Activated T-helper 2 cell treated with anti-CD3 and anti-CD28 coated beads, Interferon-gamma antibody, Interleukin-2, Interleukin-4, amounts not matched to agents 10 μg/mL and 5 μg/mL and 100 μg/mL, durations not matched to agents 14 hours and 24 hours and 36 hours (primary cell): Measurements from ENCODE around the gene LCOR. TPM values are rescaled to one million over a fixed set of nuclear protein-coding genes. Genes with fewer than 3 reads are reported as not detected.

Source experiments
- DNase-seq: peaks from one replicate; pipeline ENCODE4 v3.0.0; 2021; ENCODE audit warnings: low spot score
- H3K27ac Mint-ChIP-seq: one replicate; pipeline ENCODE4 v1.8.0; 2021; ENCODE audit warnings: mixed read lengths
- H3K27me3 Mint-ChIP-seq: one replicate; pipeline ENCODE4 v1.8.0; 2021; ENCODE audit warnings: low read depth, mixed read lengths
- H3K36me3 Mint-ChIP-seq: one replicate; pipeline ENCODE4 v1.8.0; 2021; ENCODE audit warnings: low read depth, mixed read lengths
- H3K4me1 Mint-ChIP-seq: one replicate; pipeline ENCODE4 v1.8.0; 2021; ENCODE audit warnings: low read depth, mixed read lengths
- H3K4me3 Mint-ChIP-seq: one replicate; pipeline ENCODE4 v1.8.0; 2021; ENCODE audit warnings: low read depth, mild to moderate bottlenecking, moderate library complexity, mixed read lengths
- H3K9me3 Mint-ChIP-seq: one replicate; pipeline ENCODE4 v1.8.0; 2021; ENCODE audit warnings: mixed read lengths
- intact Hi-C: fragments of 100-400 bp; cut with micrococcal nuclease; formaldehyde crosslinking; loops from one replicate; pipeline ENCODE4 v1.15.1; 2023
- total RNA-seq: library from RNA; stranded (reverse); gene quantifications from 2 replicates; pipeline ENCODE4 v1.2.3, GENCODE V29; 2022

Gene LCOR
- total RNA-seq, 1 donor from 2014 or later = 27.3 TPM

DNA sequence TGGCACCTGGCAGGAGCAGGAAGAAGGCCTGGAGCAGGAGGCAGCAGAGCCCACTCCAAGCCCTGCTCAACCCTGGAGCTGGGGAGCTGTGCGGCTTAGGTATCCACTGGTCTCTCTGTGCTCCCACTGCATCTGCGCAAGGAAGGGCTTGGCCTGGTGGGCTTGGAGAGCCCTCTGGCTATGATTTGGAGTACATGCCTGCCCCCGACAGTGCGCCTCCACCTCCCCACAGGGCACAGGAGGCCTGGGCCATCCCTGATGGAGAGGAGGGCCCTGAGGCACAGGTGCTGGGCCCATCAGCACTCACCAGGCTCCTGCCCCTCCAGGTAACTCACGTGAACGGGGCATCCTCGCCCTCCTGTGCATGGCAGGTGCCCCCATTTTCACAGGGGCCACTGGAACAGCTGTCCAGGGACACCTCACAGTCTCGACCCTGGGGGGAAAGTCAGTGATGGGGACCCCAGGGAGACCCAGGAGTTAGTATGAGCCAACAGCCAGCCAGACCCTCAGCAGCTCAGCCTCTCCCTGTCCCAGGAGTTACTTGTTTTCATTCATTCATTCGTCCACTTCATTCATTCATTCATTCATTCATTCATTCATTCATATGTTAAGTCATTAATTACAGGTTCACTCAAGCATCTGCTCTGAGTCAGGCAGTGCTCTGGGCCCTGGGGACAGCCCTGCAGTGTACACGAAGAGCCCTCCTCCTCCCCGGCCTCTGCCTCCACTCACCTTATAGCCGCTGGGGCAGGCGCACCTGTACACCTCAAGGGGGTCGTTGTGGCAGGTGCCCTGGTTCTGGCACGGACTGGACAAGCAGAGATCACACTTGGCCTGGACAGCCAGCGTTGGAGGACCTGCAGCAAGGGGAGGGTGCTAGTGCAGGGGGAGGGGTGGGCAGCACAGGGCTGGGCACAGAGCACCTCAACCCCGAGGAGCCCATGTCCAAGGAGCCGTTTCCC is 186.4 kb downstream of the LCOR start:
- peaks cover 23% of the 10 kb centered on the region for H3K4me1 Mint-ChIP-seq
- no peaks in the 10 kb centered on the region for H3K36me3 Mint-ChIP-seq
- no peaks in the 10 kb centered on the region for H3K9me3 Mint-ChIP-seq
- H3K4me3 Mint-ChIP-seq = no peak overlapping the region
- no peaks in the 10 kb centered on the region for H3K27me3 Mint-ChIP-seq
- intact Hi-C loops = no loop called here
- DNase-seq = no peak
- H3K27ac Mint-ChIP-seq = no peak overlapping the region

- Mint-ChIP-seq H3K9me3 (no peaks in the 10 kb centered on the region), H3K36me3 (no peaks in the 10 kb centered on the region), H3K27me3 (no peaks in the 10 kb centered on the region), H3K4me3 (no peak overlapping the region), H3K27ac (no peak overlapping the region), H3K4me1 (peaks cover 25% of the 10 kb centered on the region)
- intact Hi-C loops = no loop called here
- DNase-seq = no peak
Observed at GRCh38 chr10:97019213-97019844, 187.2 kb downstream of the LCOR start.

- intact Hi-C loops = no loop called here
- no peaks in the 10 kb centered on the region for H3K36me3 Mint-ChIP-seq
- H3K27me3 Mint-ChIP-seq = no peaks in the 10 kb centered on the region
- no peak overlapping the region for H3K4me3 Mint-ChIP-seq
- H3K4me1 Mint-ChIP-seq = peaks cover 18% of the 10 kb centered on the region
- no peak for DNase-seq
- no peak overlapping the region for H3K27ac Mint-ChIP-seq
- no peaks in the 10 kb centered on the region for H3K9me3 Mint-ChIP-seq
Observed at GRCh38 chr10:97020452-97021400, 188.6 kb downstream of the LCOR start.

- intact Hi-C loops = no loop called here
- Mint-ChIP-seq H3K27ac (no peak overlapping the region), H3K4me3 (no peak overlapping the region), H3K27me3 (peaks cover 5% of the 10 kb centered on the region), H3K36me3 (no peaks in the 10 kb centered on the region), H3K4me1 (peaks cover 6% of the 10 kb centered on the region), H3K9me3 (no peaks in the 10 kb centered on the region)
- no peak for DNase-seq
Observed at GRCh38 chr10:97022616-97023015, 190.5 kb downstream of the LCOR start.

DNA sequence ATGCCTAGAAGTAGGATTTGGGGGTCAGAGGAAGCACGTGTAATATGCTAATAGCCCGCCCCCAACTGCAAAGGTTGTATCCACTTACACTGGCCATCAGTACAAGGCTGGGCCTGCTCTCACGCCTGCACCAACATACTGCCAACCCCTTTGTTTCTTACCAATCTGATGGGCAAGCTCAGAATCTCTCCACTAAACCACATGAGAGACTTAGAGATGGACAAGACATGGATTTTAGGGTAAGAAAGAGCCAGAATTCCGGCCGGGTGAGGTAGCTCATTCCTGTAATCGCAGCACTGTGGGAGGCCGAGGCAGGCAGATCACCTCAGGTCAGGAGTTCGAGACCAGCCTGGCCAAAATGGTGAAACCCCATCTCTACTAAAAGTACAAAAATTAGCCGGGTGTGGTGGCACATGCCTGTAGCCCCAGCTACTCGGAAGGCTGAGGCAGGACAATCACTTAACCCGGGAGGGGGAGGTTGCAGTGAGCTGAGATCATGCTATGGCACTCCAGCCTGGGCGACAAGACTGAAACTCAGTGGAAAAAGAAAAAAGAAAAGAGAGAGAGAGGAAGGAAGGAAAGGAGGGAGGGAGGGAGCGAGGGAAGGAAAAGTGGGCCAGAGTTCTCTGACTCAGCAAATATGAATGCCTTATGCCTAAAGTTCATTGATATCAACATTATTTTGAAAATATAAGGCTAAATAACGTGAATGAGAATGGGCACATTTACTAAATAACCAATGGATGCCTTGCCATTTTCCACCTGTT is 191.5 kb downstream of the LCOR start:
- Mint-ChIP-seq H3K4me3 (no peak overlapping the region), H3K27me3 (peaks cover 10% of the 10 kb centered on the region), H3K36me3 (no peaks in the 10 kb centered on the region), H3K9me3 (no peaks in the 10 kb centered on the region), H3K27ac (no peak overlapping the region), H3K4me1 (peaks cover 6% of the 10 kb centered on the region)
- intact Hi-C loops = loop anchor here (2.0 kb wide), 1 partner anchor 45 kb away; no protein-coding TSS in a partner anchor
- DNase-seq = no peak

GRCh38 chr10:97024168-97025073 is 192.3 kb downstream of the LCOR start:
- H3K9me3 Mint-ChIP-seq = no peaks in the 10 kb centered on the region
- H3K27me3 Mint-ChIP-seq = peaks cover 10% of the 10 kb centered on the region
- no peak for DNase-seq
- peak overlapping the region; percentile 60 for H3K27ac Mint-ChIP-seq
- peaks cover 6% of the 10 kb centered on the region for H3K4me1 Mint-ChIP-seq
- H3K4me3 Mint-ChIP-seq = no peak overlapping the region
- H3K36me3 Mint-ChIP-seq = no peaks in the 10 kb centered on the region
- intact Hi-C loops = loop anchor here (1.0 to 5.0 kb wide), 5 partner anchors 46 to 382 kb away; partner anchors contain the start of gene LCOR

GRCh38 chr10:97025613-97026242 is 193.6 kb downstream of the LCOR start:
- H3K4me1 Mint-ChIP-seq = peaks cover 6% of the 10 kb centered on the region
- no peaks in the 10 kb centered on the region for H3K9me3 Mint-ChIP-seq
- peaks cover 10% of the 10 kb centered on the region for H3K27me3 Mint-ChIP-seq
- no peak overlapping the region for H3K27ac Mint-ChIP-seq
- peak; percentile 48 for DNase-seq
- no peak overlapping the region for H3K4me3 Mint-ChIP-seq
- intact Hi-C loops = loop anchor here (1.0 to 5.0 kb wide), 5 partner anchors 47 to 383 kb away; partner anchors contain the start of gene LCOR
- H3K36me3 Mint-ChIP-seq = no peaks in the 10 kb centered on the region

- H3K9me3 Mint-ChIP-seq = no peaks in the 10 kb centered on the region
- peaks cover 12% of the 10 kb centered on the region for H3K27me3 Mint-ChIP-seq
- intact Hi-C loops = loop anchor here (5.0 kb wide), 2 partner anchors 196 to 386 kb away; partner anchors contain the start of gene LCOR
- no peak overlapping the region for H3K27ac Mint-ChIP-seq
- H3K36me3 Mint-ChIP-seq = no peaks in the 10 kb centered on the region
- H3K4me1 Mint-ChIP-seq = peaks cover 2% of the 10 kb centered on the region
- DNase-seq = no peak
- H3K4me3 Mint-ChIP-seq = no peak overlapping the region
Observed at GRCh38 chr10:97028126-97028831, 196.2 kb downstream of the LCOR start.

DNA sequence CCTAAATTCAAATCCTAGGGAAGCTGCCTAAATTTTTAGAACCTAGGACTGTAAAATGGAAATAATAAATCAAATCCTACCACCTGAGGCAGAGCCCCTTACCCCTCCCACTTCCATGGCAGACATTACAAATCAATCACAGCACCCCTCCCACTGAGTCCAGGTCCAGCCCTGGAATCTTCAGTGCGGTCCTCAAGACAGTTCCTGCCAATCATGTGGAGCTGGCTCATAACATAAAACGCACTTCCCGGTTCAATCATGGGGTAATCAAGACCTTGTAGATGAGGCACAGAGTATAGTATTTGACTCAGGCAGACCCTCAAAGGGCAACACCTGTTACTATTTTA is 196.7 kb downstream of the LCOR start:
- Mint-ChIP-seq H3K27me3 (peaks cover 12% of the 10 kb centered on the region), H3K4me3 (no peak overlapping the region), H3K9me3 (no peaks in the 10 kb centered on the region), H3K36me3 (no peaks in the 10 kb centered on the region), H3K4me1 (peaks cover 2% of the 10 kb centered on the region), H3K27ac (no peak overlapping the region)
- intact Hi-C loops = loop anchor here (5.0 kb wide), 2 partner anchors 197 to 387 kb away; partner anchors contain the start of gene LCOR
- DNase-seq = no peak

DNA sequence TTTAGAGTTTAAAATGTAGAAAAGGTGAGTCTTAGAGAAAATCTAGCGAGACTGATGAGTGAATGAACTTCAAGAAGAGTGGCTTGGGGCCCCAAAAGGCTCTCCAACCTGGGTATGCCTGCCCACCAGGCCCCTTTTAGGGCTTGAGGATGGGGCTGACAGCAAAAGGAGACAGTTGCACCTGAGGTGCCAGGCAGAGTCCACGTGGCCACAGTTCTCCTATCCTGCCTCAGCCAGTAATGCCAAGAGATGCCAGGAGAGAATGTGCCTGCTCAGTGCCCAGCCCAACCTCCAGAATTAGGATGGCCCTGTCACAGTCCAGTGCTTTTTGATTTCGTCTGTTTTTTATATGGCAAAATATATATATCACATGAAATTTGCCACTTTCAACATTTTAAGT is 197.2 kb downstream of the LCOR start:
- no peaks in the 10 kb centered on the region for H3K9me3 Mint-ChIP-seq
- H3K36me3 Mint-ChIP-seq = no peaks in the 10 kb centered on the region
- H3K4me1 Mint-ChIP-seq = no peaks in the 10 kb centered on the region
- H3K4me3 Mint-ChIP-seq = no peak overlapping the region
- no peak for DNase-seq
- no peak overlapping the region for H3K27ac Mint-ChIP-seq
- peaks cover 12% of the 10 kb centered on the region for H3K27me3 Mint-ChIP-seq
- intact Hi-C loops = loop anchor here (5.0 kb wide), 2 partner anchors 197 to 387 kb away; partner anchors contain the start of gene LCOR
